Right forelimb (tissue), 1 donor: ENCODE results near the gene KLK7.

Experiments
- DNase-seq: peaks from one replicate; pipeline ENCODE4 v3.0.0-alpha.2; 2018

The KLK7 gene

GRCh38 chr19:50928831-50929230 lies 54.9 kb downstream of the KLK7 start:
- no peak for DNase-seq
